Thyroid gland (tissue), 4 donors: Measurements from ENCODE around the gene GTPBP1.

Experiments
- POLR2A ChIP-seq, 2 donors: fragments of 450-650 bp; IDR thresholded peaks; one replicate each; pipeline ENCODE4 v1.6.1; 2017; ENCODE audit warnings: antibody characterized with exemption in 2 of 2, mild to moderate bottlenecking in 2 of 2, moderate library complexity in 1 of 2
- TF ChIP-seq, protein P1 (sequence below), 6 experiments: fragments of 200-600 bp in 3 of 6; fragments of 450-650 bp in 3 of 6; sonication (generic) in 3 of 6; IDR thresholded peaks; one replicate each; pipeline ENCODE4 v1.5.1; 2016 to 2019; ENCODE audit warnings: antibody characterized with exemption in 6 of 6, mild to moderate bottlenecking in 2 of 6, inconsistent platforms in 1 of 6, moderate library complexity in 1 of 6

DNA sequence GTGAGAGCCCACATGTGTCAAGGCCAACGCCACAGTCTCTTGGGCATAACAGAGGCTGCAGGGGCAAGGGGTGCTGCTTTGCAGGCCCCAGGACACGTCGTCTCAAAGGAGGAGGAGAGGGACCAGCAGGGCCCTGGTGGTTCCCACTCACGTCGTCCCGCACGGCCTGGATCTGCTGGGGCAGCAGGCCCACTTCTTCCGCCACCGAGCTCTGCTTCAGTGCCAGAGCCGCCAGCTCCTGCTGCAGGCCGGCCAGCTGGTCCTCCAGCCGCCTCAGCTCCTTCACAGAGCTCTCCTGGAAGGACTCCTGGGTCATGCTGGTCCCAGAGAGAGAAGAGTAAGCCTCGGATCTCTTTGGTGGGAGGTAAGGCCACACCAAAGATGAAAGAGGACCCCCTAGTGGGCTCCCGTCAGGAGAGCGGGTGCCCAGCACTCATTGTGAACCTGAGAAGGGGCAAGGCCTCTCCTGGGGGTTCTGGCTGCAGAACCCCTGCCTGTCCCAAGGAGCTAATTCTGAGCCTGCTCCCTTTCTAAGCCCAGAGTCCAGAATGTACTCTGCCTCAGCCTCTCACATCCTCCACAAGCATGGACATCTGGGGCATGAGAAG, 34.5 kb downstream of the GTPBP1 start:
- TF ChIP-seq, protein P1, sequence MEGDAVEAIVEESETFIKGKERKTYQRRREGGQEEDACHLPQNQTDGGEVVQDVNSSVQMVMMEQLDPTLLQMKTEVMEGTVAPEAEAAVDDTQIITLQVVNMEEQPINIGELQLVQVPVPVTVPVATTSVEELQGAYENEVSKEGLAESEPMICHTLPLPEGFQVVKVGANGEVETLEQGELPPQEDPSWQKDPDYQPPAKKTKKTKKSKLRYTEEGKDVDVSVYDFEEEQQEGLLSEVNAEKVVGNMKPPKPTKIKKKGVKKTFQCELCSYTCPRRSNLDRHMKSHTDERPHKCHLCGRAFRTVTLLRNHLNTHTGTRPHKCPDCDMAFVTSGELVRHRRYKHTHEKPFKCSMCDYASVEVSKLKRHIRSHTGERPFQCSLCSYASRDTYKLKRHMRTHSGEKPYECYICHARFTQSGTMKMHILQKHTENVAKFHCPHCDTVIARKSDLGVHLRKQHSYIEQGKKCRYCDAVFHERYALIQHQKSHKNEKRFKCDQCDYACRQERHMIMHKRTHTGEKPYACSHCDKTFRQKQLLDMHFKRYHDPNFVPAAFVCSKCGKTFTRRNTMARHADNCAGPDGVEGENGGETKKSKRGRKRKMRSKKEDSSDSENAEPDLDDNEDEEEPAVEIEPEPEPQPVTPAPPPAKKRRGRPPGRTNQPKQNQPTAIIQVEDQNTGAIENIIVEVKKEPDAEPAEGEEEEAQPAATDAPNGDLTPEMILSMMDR (IDR thresholded peaks at IDR 0.05): no peak
- TF ChIP-seq POLR2A (IDR thresholded peaks at IDR 0.05): no peak
